Mesendoderm (in vitro differentiated cells): ENCODE results near the gene ALOXE3.

Experiments used
- DNase-seq: peaks from one replicate; pipeline ENCODE4 v3.0.0; 2013
- H2AK5ac ChIP-seq: 2 replicates; pipeline ENCODE4 v1.6.1; 2013; ENCODE audit warnings: low read length, inconsistent platforms
- H2BK120ac ChIP-seq: 2 replicates; pipeline ENCODE4 v1.6.1; 2013; ENCODE audit warnings: low read depth, mild to moderate bottlenecking, low read length, moderate library complexity, mixed read lengths
- H2BK15ac ChIP-seq: replicated peaks from 2 replicates; pipeline ENCODE4 v1.6.1; 2013; ENCODE audit warnings: low read depth, mild to moderate bottlenecking, moderate library complexity
- H2BK5ac ChIP-seq: 2 replicates; pipeline ENCODE4 v1.6.1; 2013; ENCODE audit warnings: low read length, inconsistent platforms
- H3K18ac ChIP-seq: 2 replicates; pipeline ENCODE4 v1.6.1; 2013; ENCODE audit warnings: mild to moderate bottlenecking, low read length, mixed read lengths
- H3K23ac ChIP-seq: one replicate; pipeline ENCODE4 v1.6.1; 2013; ENCODE audit warnings: low read length
- H3K27ac ChIP-seq: 2 replicates; pipeline ENCODE4 v1.5.1; 2013; ENCODE audit warnings: low read depth, mild to moderate bottlenecking, inconsistent platforms, low read length, moderate library complexity
- H3K27me3 ChIP-seq: 2 replicates; pipeline ENCODE4 v1.6.1; 2013; ENCODE audit warnings: low read length, control low read depth, mild to moderate bottlenecking, inconsistent platforms; ENCODE audit not compliant: insufficient read depth, poor library complexity
- H3K36me3 ChIP-seq: 2 replicates; pipeline ENCODE4 v1.6.1; 2013; ENCODE audit warnings: low read length, inconsistent platforms; ENCODE audit not compliant: control insufficient read depth, insufficient read depth
- H3K4ac ChIP-seq: one replicate; pipeline ENCODE4 v1.6.1; 2013; ENCODE audit warnings: low read depth, mild to moderate bottlenecking, low read length, moderate library complexity
- H3K4me1 ChIP-seq: 2 replicates; pipeline ENCODE4 v1.6.1; 2013; ENCODE audit warnings: low read depth, low read length, inconsistent platforms; ENCODE audit not compliant: control insufficient read depth
- H3K4me2 ChIP-seq: 2 replicates; pipeline ENCODE4 v1.6.1; 2013; ENCODE audit warnings: low read length
- H3K4me3 ChIP-seq: 2 replicates; pipeline ENCODE4 v1.5.1; 2013; ENCODE audit warnings: mild to moderate bottlenecking, low read length
- H3K56ac ChIP-seq: one replicate; pipeline ENCODE4 v1.6.1; 2013; ENCODE audit warnings: low read length
- H3K79me1 ChIP-seq: 2 replicates; pipeline ENCODE4 v1.6.1; 2013; ENCODE audit warnings: low read length, inconsistent platforms
- H3K79me2 ChIP-seq: 2 replicates; pipeline ENCODE4 v1.6.1; 2013; ENCODE audit warnings: mild to moderate bottlenecking, low read length; ENCODE audit not compliant: control insufficient read depth, insufficient read depth
- H3K9ac ChIP-seq: 2 replicates; pipeline ENCODE4 v1.6.1; 2013; ENCODE audit warnings: low read length, inconsistent platforms
- H4K5ac ChIP-seq: one replicate; pipeline ENCODE4 v1.6.1; 2013; ENCODE audit warnings: low read length
- H4K8ac ChIP-seq: one replicate; pipeline ENCODE4 v1.6.1; 2013; ENCODE audit warnings: low read depth, mild to moderate bottlenecking, control low read depth, low read length, moderate library complexity
- WGBS: extraction: QIAGEN DNeasy Blood & Tissue Kit; methylation state at CpG from one replicate; pipeline ENCODE4 v1.1.7; 2013; ENCODE audit warnings: low lambda C conversion rate, missing lambda C conversion rate; ENCODE audit not compliant: insufficient coverage; ENCODE audit errors: extremely low coverage; 5-methylcytosine and 5-hydroxymethylcytosine counted together

ALOXE3 gene

GRCh38 chr17:8082292-8082691 is 36.0 kb downstream of the ALOXE3 start:
- Histone ChIP-seq H3K79me2 (no peaks in the 10 kb centered on the region), H3K36me3 (no peaks in the 10 kb centered on the region), H3K79me1 (no peaks in the 10 kb centered on the region), H3K23ac (no peak overlapping the region), H3K18ac (no peak overlapping the region), H4K5ac (no peak overlapping the region), H2BK5ac (no peak overlapping the region), H3K4me1 (no peaks in the 10 kb centered on the region), H4K8ac (no peak overlapping the region), H3K9ac (no peak overlapping the region), H3K4ac (no peak overlapping the region), H2BK15ac (no peak overlapping the region), H3K4me3 (no peak overlapping the region), H3K4me2 (no peak overlapping the region), H2BK120ac (no peak overlapping the region), H3K56ac (no peak overlapping the region), H3K27me3 (peaks cover 8% of the 10 kb centered on the region), H3K27ac (no peak overlapping the region), H2AK5ac (no peak overlapping the region)
- no CpG with 5 or more reads among the region's 10 CpGs for WGBS
- no peak for DNase-seq

- DNase-seq = no peak
- no peak overlapping the region for H3K4me3 ChIP-seq
- H4K5ac ChIP-seq = no peak overlapping the region
- H3K27me3 ChIP-seq = peaks cover 8% of the 10 kb centered on the region
- no peaks in the 10 kb centered on the region for H3K4me1 ChIP-seq
- no peak overlapping the region for H2BK120ac ChIP-seq
- no peak overlapping the region for H3K18ac ChIP-seq
- no peak overlapping the region for H2AK5ac ChIP-seq
- WGBS = no CpG with 5 or more reads among the region's 3 CpGs
- no peak overlapping the region for H3K56ac ChIP-seq
- no peaks in the 10 kb centered on the region for H3K79me2 ChIP-seq
- H3K23ac ChIP-seq = no peak overlapping the region
- no peaks in the 10 kb centered on the region for H3K79me1 ChIP-seq
- no peak overlapping the region for H4K8ac ChIP-seq
- H3K4ac ChIP-seq = no peak overlapping the region
- H3K9ac ChIP-seq = no peak overlapping the region
- H3K36me3 ChIP-seq = no peaks in the 10 kb centered on the region
- no peak overlapping the region for H2BK5ac ChIP-seq
- H2BK15ac ChIP-seq = no peak overlapping the region
- no peak overlapping the region for H3K27ac ChIP-seq
- H3K4me2 ChIP-seq = no peak overlapping the region
Observed at GRCh38 chr17:8081876-8082275, 36.4 kb downstream of the ALOXE3 start.

GRCh38 chr17:8080799-8081219 is 37.5 kb downstream of the ALOXE3 start:
- Histone ChIP-seq H2BK5ac (no peak overlapping the region), H2BK15ac (no peak overlapping the region), H2BK120ac (no peak overlapping the region), H3K36me3 (no peaks in the 10 kb centered on the region), H3K27ac (no peak overlapping the region), H3K79me1 (no peaks in the 10 kb centered on the region), H3K23ac (no peak overlapping the region), H3K9ac (no peak overlapping the region), H4K8ac (no peak overlapping the region), H3K4me3 (no peak overlapping the region), H4K5ac (no peak overlapping the region), H3K56ac (no peak overlapping the region), H2AK5ac (no peak overlapping the region), H3K4me1 (no peaks in the 10 kb centered on the region), H3K4me2 (no peak overlapping the region), H3K27me3 (peaks cover 8% of the 10 kb centered on the region), H3K4ac (no peak overlapping the region), H3K18ac (no peak overlapping the region), H3K79me2 (no peaks in the 10 kb centered on the region)
- no peak for DNase-seq
- no CpG with 5 or more reads among the region's 17 CpGs for WGBS

GRCh38 chr17:8080208-8080798 is 38.0 kb downstream of the ALOXE3 start:
- Histone ChIP-seq H2BK120ac (no peak overlapping the region), H2BK15ac (no peak overlapping the region), H3K18ac (no peak overlapping the region), H2BK5ac (no peak overlapping the region), H4K8ac (no peak overlapping the region), H3K9ac (peak overlapping the region; percentile 38), H4K5ac (no peak overlapping the region), H3K4me3 (no peak overlapping the region), H3K79me2 (no peaks in the 10 kb centered on the region), H3K4ac (no peak overlapping the region), H3K36me3 (no peaks in the 10 kb centered on the region), H3K79me1 (no peaks in the 10 kb centered on the region), H3K56ac (peak overlapping the region; percentile 34), H3K4me2 (peak overlapping the region; percentile 48), H2AK5ac (no peak overlapping the region), H3K4me1 (no peaks in the 10 kb centered on the region), H3K27ac (no peak overlapping the region), H3K23ac (peak overlapping the region; percentile 15), H3K27me3 (peaks cover 11% of the 10 kb centered on the region)
- DNase-seq = no peak
- WGBS = no CpG with 5 or more reads among the region's 25 CpGs

- Histone ChIP-seq H3K27ac (no peak overlapping the region), H2BK15ac (no peak overlapping the region), H3K18ac (no peak overlapping the region), H3K36me3 (no peaks in the 10 kb centered on the region), H2AK5ac (no peak overlapping the region), H2BK5ac (no peak overlapping the region), H3K4ac (no peak overlapping the region), H3K79me2 (no peaks in the 10 kb centered on the region), H2BK120ac (no peak overlapping the region), H3K23ac (no peak overlapping the region), H3K9ac (peak overlapping the region; percentile 60), H3K56ac (peak overlapping the region; percentile 87), H3K79me1 (no peaks in the 10 kb centered on the region), H3K4me1 (no peaks in the 10 kb centered on the region), H4K5ac (no peak overlapping the region), H4K8ac (no peak overlapping the region), H3K27me3 (peaks cover 17% of the 10 kb centered on the region), H3K4me3 (no peak overlapping the region), H3K4me2 (peak overlapping the region; percentile 82)
- peak; percentile 82 for DNase-seq
- no CpG with 5 or more reads among the region's 87 CpGs for WGBS
Observed at GRCh38 chr17:8079291-8080207, 38.8 kb downstream of the ALOXE3 start.
